ENCODE measurements around the gene SNIP1.
"Not testable (repeated sequence)": the region's sequence is repeated elsewhere in the genome, so short reads cannot be mapped to it uniquely, and the experiment has no call there.

SNIP1 gene

GRCh38 chr1:37506740-37507139 lies 47.4 kb downstream of the SNIP1 start:
- DNase-seq (ENCODE audit: low read depth in 1 of 2, low spot score in 1 of 2) = no peak
- TF ChIP-seq GABPA (IDR thresholded peaks at IDR 0.05; ENCODE audit: low read depth) = no peak
- TF ChIP-seq SPI1 (IDR thresholded peaks at IDR 0.05; ENCODE audit: borderline replicate concordance, low read depth) = no peak
- no peak for TF ChIP-seq REST (IDR thresholded peaks at IDR 0.05; ENCODE audit: insufficient replicate concordance, low read depth)
- TF ChIP-seq CTCF (IDR thresholded peaks at IDR 0.05; ENCODE audit: insufficient read depth, low read length) = no peak
- TF ChIP-seq POLR2AphosphoS5 (IDR thresholded peaks at IDR 0.05; ENCODE audit: low read depth) = no peak
- no peak overlapping the region for H3K27ac ChIP-seq (replicated peaks)
- no peak overlapping the region for H3K4me3 ChIP-seq (replicated peaks; ENCODE audit: insufficient read depth, low read length)
- no peaks in the 10 kb centered on the region for H3K27me3 ChIP-seq (ENCODE audit: insufficient read depth, poor library complexity, severe bottlenecking)

- H3K27ac ChIP-seq (replicated peaks); H3K27me3 ChIP-seq (ENCODE audit: insufficient read depth, poor library complexity, severe bottlenecking); H3K4me3 ChIP-seq (replicated peaks; ENCODE audit: insufficient read depth, low read length); DNase-seq (ENCODE audit: low read depth in 1 of 2, low spot score in 1 of 2): not testable (repeated sequence)
These were observed 51.3 kb downstream of the SNIP1 start for GRCh38 chr1:37502791-37503190.

- Histone ChIP-seq H3K4me3 (replicated peaks; ENCODE audit: insufficient read depth, low read length) (no peak overlapping the region), H3K27ac (replicated peaks) (no peak overlapping the region), H3K27me3 (ENCODE audit: insufficient read depth, poor library complexity, severe bottlenecking) (no peaks in the 10 kb centered on the region)
- TF ChIP-seq SPI1 (IDR thresholded peaks at IDR 0.05; ENCODE audit: borderline replicate concordance, low read depth) (no peak), REST (IDR thresholded peaks at IDR 0.05; ENCODE audit: insufficient replicate concordance, low read depth) (no peak), POLR2AphosphoS5 (IDR thresholded peaks at IDR 0.05; ENCODE audit: low read depth) (no peak), GABPA (IDR thresholded peaks at IDR 0.05; ENCODE audit: low read depth) (no peak), CTCF (IDR thresholded peaks at IDR 0.05; ENCODE audit: insufficient read depth, low read length) (no peak)
- DNase-seq (ENCODE audit: low read depth in 1 of 2, low spot score in 1 of 2) = no peak
These were observed 52.0 kb downstream of the SNIP1 start for GRCh38 chr1:37502104-37502503.

GRCh38 chr1:37501661-37502060 lies 52.4 kb downstream of the SNIP1 start:
- no peak overlapping the region for H3K27ac ChIP-seq (replicated peaks)
- no peak for TF ChIP-seq SPI1 (IDR thresholded peaks at IDR 0.05; ENCODE audit: borderline replicate concordance, low read depth)
- TF ChIP-seq GABPA (IDR thresholded peaks at IDR 0.05; ENCODE audit: low read depth) = no peak
- TF ChIP-seq CTCF (IDR thresholded peaks at IDR 0.05; ENCODE audit: insufficient read depth, low read length) = no peak
- TF ChIP-seq POLR2AphosphoS5 (IDR thresholded peaks at IDR 0.05; ENCODE audit: low read depth) = no peak
- no peak for TF ChIP-seq REST (IDR thresholded peaks at IDR 0.05; ENCODE audit: insufficient replicate concordance, low read depth)
- no peak overlapping the region for H3K4me3 ChIP-seq (replicated peaks; ENCODE audit: insufficient read depth, low read length)
- no peak for DNase-seq (ENCODE audit: low read depth in 1 of 2, low spot score in 1 of 2)
- H3K27me3 ChIP-seq (ENCODE audit: insufficient read depth, poor library complexity, severe bottlenecking) = no peaks in the 10 kb centered on the region

Data from HL-60 (cell line).